WTC11 (cell line): ENCODE data around the gene ALG1L2.

Experiments
- ATF3 ChIP-seq: sonication (generic); formaldehyde crosslinking; conservative IDR thresholded peaks from 2 replicates; pipeline ENCODE4 v1.8.1; 2022; ENCODE audit warnings: mild to moderate bottlenecking, missing genetic modification reagents
- FOXP4 ChIP-seq: sonication (generic); formaldehyde crosslinking; IDR thresholded peaks from 2 replicates; pipeline ENCODE4 v1.8.0; 2022; ENCODE audit warnings: mild to moderate bottlenecking, missing genetic modification reagents
- NFYB ChIP-seq: sonication (generic); formaldehyde crosslinking; conservative IDR thresholded peaks from 2 replicates; pipeline ENCODE4 v1.8.0; 2022; ENCODE audit warnings: low read depth, missing genetic modification reagents
- TF ChIP-seq, protein P1 (sequence below): fragments of 200-600 bp; IDR thresholded peaks from 2 replicates; pipeline ENCODE4 v1.8.0; 2022; ENCODE audit warnings: antibody characterized with exemption

DNA sequence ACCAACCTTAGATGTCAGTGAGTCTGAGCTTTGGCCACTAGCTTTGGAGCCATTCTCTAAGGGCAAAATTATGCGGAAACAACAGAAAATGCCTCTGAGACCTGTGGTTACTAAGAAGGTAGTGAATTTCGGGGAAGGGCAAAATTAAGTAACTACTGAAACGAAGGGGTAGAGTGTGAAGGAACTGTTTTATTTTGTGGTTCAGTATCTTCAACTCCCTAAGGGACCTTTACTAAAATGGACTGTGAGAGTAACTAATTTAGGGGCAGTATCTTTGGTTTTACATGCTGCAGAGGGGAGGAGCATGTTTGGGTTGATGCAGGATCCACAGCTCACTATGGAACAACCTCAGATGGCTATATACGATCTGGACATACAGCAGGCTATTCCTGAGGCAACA lies 8.0 kb upstream of the ALG1L2 start:
- TF ChIP-seq ATF3 (CRISPR knock-in tag) (no peak), NFYB (CRISPR knock-in tag) (no peak), FOXP4 (CRISPR knock-in tag) (no peak)
- TF ChIP-seq, protein P1, sequence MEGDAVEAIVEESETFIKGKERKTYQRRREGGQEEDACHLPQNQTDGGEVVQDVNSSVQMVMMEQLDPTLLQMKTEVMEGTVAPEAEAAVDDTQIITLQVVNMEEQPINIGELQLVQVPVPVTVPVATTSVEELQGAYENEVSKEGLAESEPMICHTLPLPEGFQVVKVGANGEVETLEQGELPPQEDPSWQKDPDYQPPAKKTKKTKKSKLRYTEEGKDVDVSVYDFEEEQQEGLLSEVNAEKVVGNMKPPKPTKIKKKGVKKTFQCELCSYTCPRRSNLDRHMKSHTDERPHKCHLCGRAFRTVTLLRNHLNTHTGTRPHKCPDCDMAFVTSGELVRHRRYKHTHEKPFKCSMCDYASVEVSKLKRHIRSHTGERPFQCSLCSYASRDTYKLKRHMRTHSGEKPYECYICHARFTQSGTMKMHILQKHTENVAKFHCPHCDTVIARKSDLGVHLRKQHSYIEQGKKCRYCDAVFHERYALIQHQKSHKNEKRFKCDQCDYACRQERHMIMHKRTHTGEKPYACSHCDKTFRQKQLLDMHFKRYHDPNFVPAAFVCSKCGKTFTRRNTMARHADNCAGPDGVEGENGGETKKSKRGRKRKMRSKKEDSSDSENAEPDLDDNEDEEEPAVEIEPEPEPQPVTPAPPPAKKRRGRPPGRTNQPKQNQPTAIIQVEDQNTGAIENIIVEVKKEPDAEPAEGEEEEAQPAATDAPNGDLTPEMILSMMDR = no peak
